Lung (tissue), 12 donors: ENCODE measurements around the gene DUSP28. TPM values are rescaled to one million over a fixed set of nuclear protein-coding genes. Genes with fewer than 3 reads are reported as not detected.
A peak's percentile ranks its signal among the peaks of the same experiment; 100 is the strongest.

ENCODE experiments used
- ATAC-seq: fragments of 200-7000 bp; cut with Tn5 transposase; one replicate; pipeline ENCODE4 v1.9.1; 2020; ENCODE audit warnings: moderate number of reproducible peaks; ENCODE audit not compliant: insufficient read depth, low FRiP score
- DNase-seq, 3 donors: peaks; one replicate each; pipeline ENCODE4 v3.0.0-alpha.2; 2013 to 2017
- H3K27ac ChIP-seq, 2 donors: one replicate each; pipeline ENCODE4 v1.5.1; 2013; ENCODE audit warnings: mild to moderate bottlenecking in 2 of 2, moderate library complexity in 2 of 2, control low read depth in 1 of 2, inconsistent platforms in 1 of 2, low read depth in 1 of 2, low read length in 1 of 2
- H3K27me3 ChIP-seq, 3 donors: one replicate each; pipeline ENCODE4 v1.5.1; 2013; ENCODE audit warnings: low read length in 2 of 3; ENCODE audit not compliant: control insufficient read depth in 3 of 3, insufficient read depth in 3 of 3
- H3K36me3 ChIP-seq, 4 donors: one replicate each; pipeline ENCODE4 v1.5.1; 2013; ENCODE audit warnings: low read length in 4 of 4, mild to moderate bottlenecking in 1 of 4, moderate library complexity in 1 of 4; ENCODE audit not compliant: control insufficient read depth in 4 of 4, insufficient read depth in 4 of 4
- H3K4me1 ChIP-seq, 5 donors: one replicate each; pipeline ENCODE4 v1.5.1; 2013; ENCODE audit warnings: low read length in 5 of 5, mild to moderate bottlenecking in 2 of 5, moderate library complexity in 1 of 5; ENCODE audit not compliant: control insufficient read depth in 5 of 5, insufficient read depth in 5 of 5
- H3K4me3 ChIP-seq: one replicate; pipeline ENCODE4 v1.5.1; 2013; ENCODE audit warnings: mild to moderate bottlenecking, control low read depth, moderate library complexity
- H3K9ac ChIP-seq, 2 donors: one replicate each; pipeline ENCODE4 v1.5.1; 2013; ENCODE audit warnings: low read length in 2 of 2, control low read depth in 1 of 2; ENCODE audit not compliant: insufficient read depth in 1 of 2
- H3K9me3 ChIP-seq, 4 donors: one replicate each; pipeline ENCODE4 v1.5.1; 2013; ENCODE audit warnings: low read length in 3 of 4, mild to moderate bottlenecking in 1 of 4, moderate library complexity in 1 of 4; ENCODE audit not compliant: control insufficient read depth in 4 of 4, insufficient read depth in 3 of 4
- WGBS, 2 donors: extraction: QIAGEN DNeasy Blood & Tissue Kit; methylation state at CpG; one replicate each; pipeline ENCODE4 v1.1.7; 2013; 5-methylcytosine and 5-hydroxymethylcytosine counted together
- polyA plus RNA-seq, 2 donors: library from polyadenylated mRNA; stranded (reverse); fragments of 200-250 nt; gene quantifications; one replicate each; pipeline ENCODE4 v1.2.1, GENCODE V29; 2013
- total RNA-seq, 2 donors: library from RNA; depleted of rRNA in 1 of 2; stranded (reverse); fragments of >200 nt in 1 of 2; gene quantifications; one replicate each; pipeline ENCODE4 v1.2.1, GENCODE V29; 2014 to 2021
- TF ChIP-seq, protein P1 (sequence below): IDR thresholded peaks from 2 replicates; pipeline ENCODE4 v1.5.1; 2012; ENCODE audit warnings: mild to moderate bottlenecking; ENCODE audit errors: control extremely low read depth, extremely low read depth
- donor health status: control.
- donor health status: control.
- donor health status: Bipolar disorder and iron deficiency.
- donor health status: healthy.
- donor health status: DM: yes; HTN: yes; CAD: no.

DUSP28 gene
- total and polyA plus RNA-seq, 4 donors = 2.8 to 7.7 (median 5.2) TPM

DNA sequence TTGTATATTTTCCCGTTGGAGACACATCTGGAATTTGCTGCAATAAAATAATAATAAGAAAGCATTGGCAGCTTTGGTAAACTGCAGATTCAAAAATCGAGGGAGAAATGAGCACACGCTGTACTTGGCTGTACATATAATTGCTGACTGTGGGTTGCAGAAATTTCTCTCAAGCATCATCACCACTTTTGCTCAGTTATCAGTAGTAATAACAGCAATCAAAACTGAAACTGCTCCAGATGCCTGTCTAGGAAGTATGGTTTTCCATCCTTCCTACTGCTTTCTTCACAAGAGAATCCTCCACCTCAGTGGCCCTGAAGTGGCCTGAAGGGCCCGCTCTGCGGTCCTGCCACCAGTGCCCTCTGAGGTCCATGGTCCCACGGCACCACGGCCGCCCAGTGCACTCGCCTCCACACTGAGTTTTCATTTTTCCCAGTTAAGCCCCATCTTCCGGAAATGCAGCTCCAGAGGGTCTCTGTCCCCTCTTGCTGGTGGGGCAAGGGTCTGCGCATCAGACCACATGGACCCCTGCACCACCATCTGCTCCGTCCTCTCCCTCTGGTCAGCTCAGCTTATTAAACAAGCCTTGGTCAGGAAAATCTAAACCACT lies 3.9 kb downstream of the DUSP28 start:
- Histone ChIP-seq H3K9me3 (no peaks in the 10 kb centered on the region), H3K36me3 (no peaks in the 10 kb centered on the region), H3K27me3 (peaks cover 0 to 4% (median 0%) of the 10 kb centered on the region in 3 donors), H3K27ac (no peak overlapping the region), H3K4me3 (no peak overlapping the region), H3K4me1 (peaks cover 7 to 42% (median 23%) of the 10 kb centered on the region in 5 donors), H3K9ac (no peak overlapping the region)
- DNase-seq (no peak), ATAC-seq (no peak)
- WGBS, 2 donors = 93 to 98% methylated on average over 12 of the region's 12 CpGs
- TF ChIP-seq, protein P1, sequence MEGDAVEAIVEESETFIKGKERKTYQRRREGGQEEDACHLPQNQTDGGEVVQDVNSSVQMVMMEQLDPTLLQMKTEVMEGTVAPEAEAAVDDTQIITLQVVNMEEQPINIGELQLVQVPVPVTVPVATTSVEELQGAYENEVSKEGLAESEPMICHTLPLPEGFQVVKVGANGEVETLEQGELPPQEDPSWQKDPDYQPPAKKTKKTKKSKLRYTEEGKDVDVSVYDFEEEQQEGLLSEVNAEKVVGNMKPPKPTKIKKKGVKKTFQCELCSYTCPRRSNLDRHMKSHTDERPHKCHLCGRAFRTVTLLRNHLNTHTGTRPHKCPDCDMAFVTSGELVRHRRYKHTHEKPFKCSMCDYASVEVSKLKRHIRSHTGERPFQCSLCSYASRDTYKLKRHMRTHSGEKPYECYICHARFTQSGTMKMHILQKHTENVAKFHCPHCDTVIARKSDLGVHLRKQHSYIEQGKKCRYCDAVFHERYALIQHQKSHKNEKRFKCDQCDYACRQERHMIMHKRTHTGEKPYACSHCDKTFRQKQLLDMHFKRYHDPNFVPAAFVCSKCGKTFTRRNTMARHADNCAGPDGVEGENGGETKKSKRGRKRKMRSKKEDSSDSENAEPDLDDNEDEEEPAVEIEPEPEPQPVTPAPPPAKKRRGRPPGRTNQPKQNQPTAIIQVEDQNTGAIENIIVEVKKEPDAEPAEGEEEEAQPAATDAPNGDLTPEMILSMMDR = no peak

- TF ChIP-seq, protein P1 = no peak
- Histone ChIP-seq H3K9ac (peak overlapping the region in 1 of 2 donors; percentile 24), H3K4me3 (no peak overlapping the region), H3K9me3 (no peaks in the 10 kb centered on the region), H3K27me3 (peaks cover 0 to 4% (median 0%) of the 10 kb centered on the region in 3 donors), H3K4me1 (peaks cover 3 to 42% (median 24%) of the 10 kb centered on the region in 5 donors), H3K27ac (peak overlapping the region in 1 of 2 donors; percentile 85), H3K36me3 (no peaks in the 10 kb centered on the region)
- DNase-seq (no peak), ATAC-seq (no peak)
- 71 to 76% methylated on average over 10 of the region's 10 CpGs for WGBS, 2 donors
These were observed 4.6 kb downstream of the DUSP28 start for GRCh38 chr2:240564561-240565332.

GRCh38 chr2:240565333-240566202 lies 5.4 kb downstream of the DUSP28 start:
- ATAC-seq (peak; percentile 65), DNase-seq (peak; percentile 30 to 61 (median 58))
- Histone ChIP-seq H3K27me3 (peaks cover 0 to 4% (median 0%) of the 10 kb centered on the region in 3 donors), H3K36me3 (no peaks in the 10 kb centered on the region), H3K4me1 (peaks cover 3 to 38% (median 20%) of the 10 kb centered on the region in 5 donors), H3K27ac (peak overlapping the region; percentile 85 to 89), H3K9ac (no peak overlapping the region), H3K4me3 (no peak overlapping the region), H3K9me3 (no peaks in the 10 kb centered on the region)
- 22 to 31% methylated on average over 25 to 26 of the region's 26 CpGs for WGBS, 2 donors
- TF ChIP-seq, protein P1 = no peak
